Upper lobe of left lung (tissue), 4 donors: ENCODE measurements around the gene XYLT1.

ENCODE experiments used
- CTCF ChIP-seq, 6 experiments: fragments of 450-650 bp in 4 of 6; fragments of 200-600 bp in 2 of 6; sonication (generic) in 2 of 6; IDR thresholded peaks; one replicate each; pipeline ENCODE4 v1.5.1; 2016 to 2019; ENCODE audit warnings: antibody characterized with exemption in 6 of 6
- POLR2A ChIP-seq, 4 donors: fragments of 450-650 bp; IDR thresholded peaks; one replicate each; pipeline ENCODE4 v1.5.1; 2016 to 2017; ENCODE audit warnings: antibody characterized with exemption in 4 of 4, mild to moderate bottlenecking in 2 of 4
- POLR2AphosphoS5 ChIP-seq, 2 donors: sonication (generic); formaldehyde crosslinking; IDR thresholded peaks; one replicate each; pipeline ENCODE4 v1.5.1; 2017; ENCODE audit warnings: antibody characterized with exemption in 2 of 2

GRCh38 chr16:17144431-17144830 lies 326.3 kb downstream of the XYLT1 start:
- TF ChIP-seq POLR2A (IDR thresholded peaks at IDR 0.05) = no peak
- TF ChIP-seq CTCF (IDR thresholded peaks at IDR 0.05) = no peak
- TF ChIP-seq POLR2AphosphoS5 (IDR thresholded peaks at IDR 0.05) = no peak
